ENCODE results near the gene TFDP1. TPM values are rescaled to one million over a fixed set of nuclear protein-coding genes. Genes with fewer than 3 reads are reported as not detected.

TFDP1 gene
- total RNA-seq, 1 donor from 2014 or later = 82.2 TPM

- no peak for ATAC-seq
These were observed 67.2 kb downstream of the TFDP1 start for GRCh38 chr13:113651511-113652403.

DNA sequence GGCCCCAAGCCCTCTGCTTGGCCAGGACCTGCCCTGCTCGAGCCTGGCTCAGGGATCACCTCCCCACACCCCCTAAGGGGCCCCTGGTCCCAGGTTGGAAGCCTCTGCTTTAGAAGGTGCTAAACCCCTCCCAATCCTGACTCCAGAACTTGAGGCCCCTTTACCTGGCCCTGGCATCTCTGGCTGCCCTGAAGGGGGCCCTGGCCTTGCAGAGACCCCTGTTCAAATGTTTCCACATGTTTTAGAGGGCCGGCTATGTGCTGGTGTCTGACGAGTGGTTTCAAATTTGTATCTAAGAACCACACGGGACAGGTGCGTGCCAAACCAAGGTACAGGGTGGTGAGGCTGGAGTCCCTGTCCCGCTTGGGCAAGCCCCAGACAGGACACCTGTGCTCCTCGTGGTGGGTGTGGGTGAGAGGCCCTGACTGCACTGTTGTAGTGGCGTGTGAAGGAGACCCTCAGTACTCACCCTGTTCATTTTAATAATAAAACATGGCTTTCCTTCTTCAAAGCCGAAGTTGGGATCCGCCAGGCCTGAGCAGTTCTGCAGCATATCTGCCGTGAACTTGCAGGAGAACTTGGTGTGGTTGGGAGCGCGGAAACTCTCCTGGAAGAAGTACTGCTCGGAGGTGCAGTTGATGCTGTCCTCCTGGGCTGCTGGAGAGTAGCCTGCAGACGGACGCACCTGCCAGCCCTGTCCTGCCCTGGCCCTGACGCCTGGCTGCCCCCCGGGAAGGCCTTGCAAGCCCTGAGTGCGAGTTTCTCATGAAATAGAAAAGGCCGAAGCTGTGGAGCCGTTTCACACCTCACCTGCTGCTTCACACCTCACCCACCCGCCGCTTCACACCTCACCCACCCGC is 68.1 kb downstream of the TFDP1 start:
- no peak for ATAC-seq

DNA sequence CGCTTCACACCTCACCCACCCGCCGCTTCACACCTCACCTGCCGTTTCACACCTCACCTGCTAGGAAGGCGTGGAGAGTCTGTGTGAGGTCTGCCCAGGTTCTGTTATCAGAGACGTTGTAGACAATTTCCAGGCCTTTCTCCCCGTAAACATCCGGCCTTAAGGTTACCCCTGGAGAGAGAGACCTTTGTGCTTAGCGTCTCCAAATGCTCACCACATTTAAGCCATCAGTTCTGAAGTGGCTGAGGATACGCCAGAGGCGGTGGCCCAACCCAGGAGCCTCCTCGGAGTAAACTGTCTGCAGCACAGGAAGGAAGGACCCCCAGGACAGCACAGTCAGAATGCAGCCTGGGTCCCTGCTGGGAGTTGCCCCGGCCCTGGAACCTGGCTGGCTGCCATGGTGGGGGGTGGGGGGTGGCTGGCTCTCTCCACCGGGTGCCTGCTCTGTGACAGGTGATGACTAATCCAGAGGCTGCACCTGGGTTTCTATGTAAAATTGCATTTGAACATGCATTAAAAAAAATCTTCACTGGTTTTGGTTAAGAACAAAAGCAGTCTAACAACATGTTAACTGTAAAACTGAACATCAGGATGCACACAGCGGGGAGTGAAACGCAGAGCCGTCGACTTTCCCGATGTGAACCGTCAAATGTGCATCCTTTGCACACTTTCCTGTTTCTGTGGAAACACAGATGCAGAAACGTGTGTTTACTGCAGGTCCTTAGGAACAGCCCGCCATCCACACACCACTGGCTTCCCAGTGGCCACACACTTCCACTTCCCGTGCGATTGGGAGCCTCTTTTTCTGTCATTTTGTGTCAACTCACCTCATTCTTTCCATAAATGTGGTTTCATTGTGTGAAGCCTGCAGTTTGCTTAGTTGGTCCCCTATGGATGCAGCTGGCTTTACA is 69.0 kb downstream of the TFDP1 start:
- no peak for ATAC-seq

DNA sequence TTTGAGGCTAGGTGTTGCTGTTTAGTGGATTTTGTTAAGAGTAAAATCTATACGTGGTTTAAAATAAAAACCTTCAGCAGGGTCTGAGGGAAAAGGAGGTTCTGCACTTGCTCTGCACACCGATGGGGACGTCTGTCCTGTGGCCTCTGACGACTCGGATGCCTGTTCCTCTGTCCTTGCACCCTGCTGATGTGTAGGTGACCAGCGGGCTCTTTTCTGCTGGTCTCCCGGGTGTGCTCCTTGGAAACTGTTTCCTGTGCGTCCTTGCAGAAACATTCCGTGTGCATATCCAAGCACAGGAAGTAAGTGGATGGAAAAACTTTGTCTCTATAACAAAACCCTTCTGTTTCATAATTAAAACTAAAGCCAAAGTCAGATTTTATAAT is 69.6 kb downstream of the TFDP1 start:
- no peak for ATAC-seq

DNA sequence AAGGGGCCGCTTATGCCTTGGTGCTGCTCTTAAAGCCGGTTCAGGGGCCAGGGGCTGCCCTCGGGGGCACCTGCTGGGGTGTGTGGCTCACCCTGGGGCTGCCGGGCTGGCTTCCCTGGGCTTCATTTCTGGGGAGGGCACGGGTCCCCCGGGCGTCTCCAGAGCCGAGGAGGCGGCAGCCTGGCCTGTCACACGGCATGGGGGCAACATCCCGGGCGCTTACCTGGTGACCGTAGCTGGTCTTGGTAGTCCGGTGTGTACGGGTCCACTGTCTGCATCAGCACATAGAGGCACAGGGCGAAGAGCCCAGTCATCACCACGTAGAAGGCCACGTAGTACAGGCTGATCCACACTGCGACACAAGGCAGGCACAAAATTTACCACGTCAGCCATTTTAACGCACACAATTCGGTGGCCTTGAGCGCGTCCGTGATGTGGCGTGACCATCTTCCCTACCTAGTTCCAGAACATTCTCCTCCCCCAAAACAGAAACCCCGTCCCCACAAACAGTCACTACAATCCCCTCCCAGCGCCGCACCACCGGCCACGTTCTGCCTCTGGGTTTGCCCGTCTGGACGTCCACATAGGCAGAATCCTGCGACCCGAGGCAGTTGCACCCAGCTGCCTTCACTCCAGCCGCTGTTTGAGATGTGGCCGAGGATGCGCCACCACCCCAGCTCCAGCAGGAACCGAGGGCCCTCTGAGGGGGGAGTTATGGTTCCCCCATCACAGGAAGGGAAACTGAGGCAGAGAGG is 70.2 kb downstream of the TFDP1 start:
- ATAC-seq = no peak

- ATAC-seq = no peak
These were observed 70.9 kb downstream of the TFDP1 start for GRCh38 chr13:113655346-113656002.

DNA sequence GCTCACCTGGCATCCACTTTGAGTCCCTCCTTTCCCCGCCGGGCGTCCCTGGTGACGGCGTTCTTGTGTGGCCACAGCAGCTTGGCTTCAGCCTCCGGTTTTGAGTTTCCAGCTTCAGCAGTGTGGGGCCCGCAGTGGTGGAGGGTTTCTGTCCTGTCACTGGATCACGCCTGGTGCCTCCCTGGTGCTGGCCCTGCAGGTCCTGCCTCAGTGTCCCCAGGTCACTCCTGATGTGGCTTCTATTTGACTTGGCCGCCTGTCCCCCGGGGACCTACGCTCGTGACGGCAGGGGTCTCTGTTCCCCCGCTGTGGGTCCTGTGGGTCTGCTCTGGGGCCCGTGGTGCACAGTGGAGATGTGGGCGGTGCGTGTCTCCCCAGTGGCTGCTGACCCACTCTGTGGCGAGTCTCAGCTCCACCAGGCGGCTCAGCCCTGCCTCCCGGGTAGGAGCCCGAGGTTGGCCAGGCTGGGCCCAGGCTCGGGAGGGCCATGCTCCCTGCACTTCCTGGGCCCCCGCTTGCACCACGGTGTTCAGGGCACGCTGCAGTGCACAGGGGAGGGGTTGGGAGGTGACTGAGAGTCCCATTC is 71.5 kb downstream of the TFDP1 start:
- peak; percentile 5 for ATAC-seq

DNA sequence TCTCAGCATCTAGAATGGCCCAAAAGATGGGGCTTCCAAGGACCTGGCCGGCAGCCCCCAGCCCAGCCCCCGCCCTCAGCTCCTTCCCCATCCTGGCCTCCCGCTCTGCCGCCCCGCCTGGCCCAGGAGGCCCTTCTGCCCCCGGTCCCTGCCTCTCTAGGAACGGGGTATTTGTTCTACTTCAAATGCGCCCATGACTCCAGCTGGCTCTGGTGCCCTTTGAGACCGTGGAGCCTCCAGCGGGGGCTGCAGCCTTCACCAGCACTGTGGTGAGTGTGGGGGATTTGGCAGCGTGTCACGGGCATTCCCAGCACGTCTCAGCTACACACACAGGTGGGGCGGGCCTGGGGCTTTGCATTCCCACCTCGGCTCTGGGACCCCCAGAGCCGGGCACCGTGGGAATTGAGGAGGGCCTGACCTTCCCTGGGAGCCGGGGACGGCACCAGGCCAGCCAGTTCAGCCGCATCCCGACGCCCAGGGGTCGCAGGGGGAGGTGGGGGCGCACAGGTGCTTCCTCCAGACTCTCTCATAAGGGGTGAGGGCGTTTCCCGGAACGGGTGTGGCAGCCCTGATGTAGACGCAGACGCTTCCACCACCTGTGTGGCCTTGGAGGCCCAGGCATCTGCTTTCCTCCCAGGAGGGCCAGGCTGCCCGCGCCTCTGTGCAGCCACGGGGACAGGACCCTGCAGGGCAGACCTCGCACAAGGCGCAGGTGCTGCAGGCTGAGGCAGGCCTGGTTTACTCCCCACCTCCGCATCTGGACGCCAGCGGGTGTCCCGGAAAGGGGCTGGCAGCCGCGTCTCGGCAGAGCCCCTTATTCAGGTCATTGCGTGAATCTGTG is 72.5 kb downstream of the TFDP1 start:
- ATAC-seq = no peak

- ATAC-seq = no peak
These were observed 73.5 kb downstream of the TFDP1 start, which contains the start of gene ATP4B for GRCh38 chr13:113657851-113658741. Gene ATP4B (minus strand): TSS chr13:113658198. CDS start chr13:113658144, 54 bp downstream.

DNA sequence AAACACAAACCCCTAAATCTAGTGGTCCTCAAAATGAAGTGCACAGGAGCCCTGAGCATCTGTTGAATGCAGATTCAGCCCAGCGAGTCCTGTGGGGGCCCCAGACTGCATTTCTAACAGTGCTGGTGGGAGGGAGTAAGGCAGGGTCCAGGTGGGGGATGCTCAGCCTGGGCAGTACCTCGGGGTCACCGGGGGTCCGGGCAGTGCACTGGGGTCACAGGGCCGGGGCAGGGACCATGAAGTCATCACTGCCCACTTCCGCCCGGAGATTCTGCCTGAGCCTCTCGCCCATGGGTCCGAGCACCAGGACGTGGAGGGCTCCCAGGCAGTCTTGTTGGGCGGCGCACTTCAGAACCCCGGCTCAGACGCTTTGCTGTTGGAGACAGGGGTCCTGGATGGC is 74.3 kb downstream of the TFDP1 start:
- ATAC-seq = no peak

DNA sequence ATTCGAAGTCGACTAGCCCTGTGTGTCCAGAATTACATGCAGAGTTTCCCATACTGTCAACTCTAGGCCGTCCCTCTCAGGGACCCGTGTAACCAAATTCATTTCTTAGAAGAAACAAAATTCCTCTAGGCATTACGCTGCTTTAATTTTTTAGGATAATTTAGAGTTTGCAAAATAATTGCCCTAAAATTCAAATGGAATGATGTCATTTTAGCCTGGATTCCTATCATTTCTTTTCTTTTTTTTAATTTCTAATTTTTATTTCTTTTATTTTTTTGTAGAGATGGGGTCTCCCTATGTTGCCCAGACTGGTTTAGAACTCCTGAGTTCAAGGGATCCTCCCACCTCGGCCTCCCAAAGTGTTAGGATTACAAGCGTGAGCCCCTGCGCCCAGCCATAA is 74.8 kb downstream of the TFDP1 start:
- ATAC-seq = no peak

DNA sequence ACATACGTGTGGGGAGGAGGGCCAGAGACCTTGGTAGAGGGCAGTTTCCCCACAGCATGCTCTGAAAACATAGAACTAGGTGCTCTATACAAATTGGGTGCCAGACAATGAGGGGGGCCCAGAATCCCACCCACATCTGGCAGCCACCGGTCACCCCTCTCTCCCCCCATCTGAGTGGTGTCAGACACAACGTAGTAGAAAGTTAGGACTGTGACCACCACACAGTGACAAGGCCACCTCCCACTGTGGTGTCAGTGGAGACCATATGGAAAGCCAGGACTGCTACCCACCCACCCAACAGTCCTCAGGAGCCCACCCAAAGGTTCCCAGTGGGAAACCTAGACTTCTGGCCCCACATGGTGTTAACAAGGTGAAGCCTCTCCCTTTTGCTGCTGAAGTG is 75.5 kb downstream of the TFDP1 start:
- ATAC-seq = no peak

DNA sequence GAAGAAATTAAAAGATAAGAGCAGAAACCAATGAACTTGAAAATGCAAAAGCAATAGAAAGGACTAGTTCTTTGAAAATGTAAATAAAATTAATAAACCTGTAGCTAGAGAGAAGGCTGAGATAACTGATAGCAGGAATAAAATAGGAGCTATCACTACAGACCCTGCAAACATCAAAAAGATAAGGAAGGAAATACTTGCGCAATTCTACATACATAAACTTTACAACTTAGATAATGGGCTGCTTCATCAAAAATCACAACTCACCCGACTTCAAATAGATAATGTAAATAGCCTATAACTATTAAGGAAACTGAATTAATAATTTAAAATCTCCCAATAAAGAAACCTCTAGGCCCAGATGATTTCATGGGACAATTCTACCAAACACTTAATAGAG is 77.0 kb downstream of the TFDP1 start:
- no peak for ATAC-seq

DNA sequence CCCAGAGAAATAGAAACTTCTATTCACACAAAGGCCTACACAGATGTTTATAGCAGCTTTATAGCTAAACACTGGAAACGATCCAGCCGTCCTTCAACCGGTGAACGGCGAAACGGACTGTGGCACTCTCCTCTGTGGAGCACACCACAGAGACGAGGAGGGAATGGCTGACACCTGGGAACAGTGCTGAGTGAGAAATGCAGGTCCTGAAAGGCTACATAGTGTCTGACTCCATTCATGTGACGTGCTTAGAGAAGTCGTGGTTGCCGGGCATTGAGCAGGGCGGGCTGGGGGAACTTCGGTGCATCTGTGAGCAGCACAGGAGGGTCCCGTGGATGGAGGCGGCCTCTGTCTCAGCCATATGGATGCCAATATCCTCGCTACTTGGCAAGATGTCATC is 79.4 kb downstream of the TFDP1 start:
- ATAC-seq = no peak

GRCh38 chr13:113664751-113665596 is 80.4 kb downstream of the TFDP1 start:
- ATAC-seq = peak; percentile 13

GRCh38 chr13:113665597-113666328 is 81.2 kb downstream of the TFDP1 start:
- ATAC-seq = no peak

- ATAC-seq = no peak
These were observed 81.7 kb downstream of the TFDP1 start for GRCh38 chr13:113666329-113666670.
